Tibial artery (tissue), 4 donors: ENCODE measurements around the gene GRIK1.

Source experiments
- DNase-seq, 2 donors: peaks; one replicate each; pipeline ENCODE4 v3.0.0-alpha.2; 2019
- H3K27ac ChIP-seq, 2 donors: fragments of 200-600 bp; sonication (generic) in 1 of 2; 1 replicate in 1 of 2; 2 replicates in 1 of 2; pipeline ENCODE4 v1.5.1; 2018 to 2019; ENCODE audit warnings: mild to moderate bottlenecking in 1 of 2
- H3K27me3 ChIP-seq, 2 donors: fragments of 200-600 bp; sonication (generic) in 1 of 2; one replicate each; pipeline versions ENCODE4 v1.5.1 to v1.6.0; 2016 to 2019
- H3K36me3 ChIP-seq, 3 donors: fragments of 200-600 bp; sonication (generic) in 2 of 3; one replicate each; pipeline ENCODE4 v1.5.1; 2016 to 2019; ENCODE audit warnings: mild to moderate bottlenecking in 2 of 3
- H3K4me1 ChIP-seq, 4 donors: fragments of 200-600 bp; sonication (generic) in 2 of 4; 1 replicate in 3 of 4; 2 replicates in 1 of 4; pipeline ENCODE4 v1.5.1; 2016 to 2019
- H3K4me3 ChIP-seq, 2 donors: fragments of 200-600 bp; sonication (generic) in 1 of 2; 1 replicate in 1 of 2; 2 replicates in 1 of 2; pipeline ENCODE4 v1.5.1; 2018 to 2019; ENCODE audit warnings: mild to moderate bottlenecking in 2 of 2
- H3K9me3 ChIP-seq, 3 donors: fragments of 200-600 bp; sonication (generic) in 1 of 3; one replicate each; pipeline ENCODE4 v1.5.1; 2016 to 2019
- CTCF ChIP-seq, 2 experiments: fragments of 200-600 bp in 1 of 2; fragments of 450-650 bp in 1 of 2; IDR thresholded peaks; one replicate each; pipeline ENCODE4 v1.5.1; 2017 to 2019; ENCODE audit warnings: antibody characterized with exemption in 2 of 2, mild to moderate bottlenecking in 1 of 2, moderate library complexity in 1 of 2
- intact Hi-C: fragments of 100-400 bp; cut with DNase I; formaldehyde crosslinking; loops from one replicate; pipeline ENCODE4 v1.15.0; 2023; ENCODE audit warnings: low total_unique reads

The GRIK1 gene

GRCh38 chr21:29658177-29658933 lies 281.4 kb downstream of the GRIK1 start:
- peaks cover 0 to 5% (median 0%) of the 10 kb centered on the region in 4 donors for H3K4me1 ChIP-seq
- no peak for TF ChIP-seq CTCF (IDR thresholded peaks at IDR 0.05)
- no peak overlapping the region for H3K4me3 ChIP-seq
- H3K36me3 ChIP-seq: no peaks in the 10 kb centered on the region
- intact Hi-C loops: no loop called here
- H3K27ac ChIP-seq: no peak overlapping the region
- DNase-seq: no peak
- no peaks in the 10 kb centered on the region for H3K27me3 ChIP-seq
- H3K9me3 ChIP-seq: no peaks in the 10 kb centered on the region

- DNase-seq: no peak
- no peak overlapping the region for H3K27ac ChIP-seq
- no peaks in the 10 kb centered on the region for H3K9me3 ChIP-seq
- H3K36me3 ChIP-seq: no peaks in the 10 kb centered on the region
- no peak overlapping the region for H3K4me3 ChIP-seq
- no peaks in the 10 kb centered on the region for H3K27me3 ChIP-seq
- intact Hi-C loops: no loop called here
- peaks cover 0 to 5% (median 0%) of the 10 kb centered on the region in 4 donors for H3K4me1 ChIP-seq
- no peak for TF ChIP-seq CTCF (IDR thresholded peaks at IDR 0.05)
These were observed 282.4 kb downstream of the GRIK1 start for GRCh38 chr21:29657240-29657989.

DNA sequence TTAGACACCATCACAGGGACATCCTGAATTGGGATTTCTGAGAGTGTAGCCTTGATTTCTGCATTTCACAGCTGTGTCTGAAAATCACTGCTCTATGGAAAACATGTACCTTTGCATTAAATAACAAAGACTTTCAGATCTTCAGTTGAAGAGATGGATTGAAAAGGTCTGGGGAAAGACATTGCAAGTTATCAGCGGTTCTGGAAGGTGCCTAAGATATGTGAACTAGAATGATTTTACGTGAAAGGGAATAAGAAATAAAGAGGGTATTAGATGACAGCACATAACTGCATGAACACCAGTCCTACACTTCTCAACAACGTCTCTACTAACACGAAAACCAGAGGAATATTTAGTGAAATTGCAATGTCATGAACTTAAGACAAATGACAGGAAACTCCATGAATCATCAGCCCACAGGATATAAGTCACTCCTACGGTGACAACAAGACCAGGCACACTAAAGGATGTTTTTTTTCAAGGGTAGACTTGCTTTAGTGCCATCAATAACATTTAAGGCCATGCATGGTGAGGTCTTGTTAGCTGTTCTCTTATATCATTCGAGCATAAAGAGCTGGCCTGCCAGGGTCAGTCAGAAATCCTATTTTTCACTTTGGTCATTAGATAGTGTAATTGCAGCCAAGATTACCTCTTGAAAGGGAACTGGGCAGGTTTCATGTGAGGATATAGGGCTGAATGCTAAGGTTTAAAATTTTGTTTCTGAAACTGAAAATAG lies 283.1 kb downstream of the GRIK1 start:
- Histone ChIP-seq H3K27ac (no peak overlapping the region), H3K4me1 (peaks cover 0 to 5% (median 0%) of the 10 kb centered on the region in 4 donors), H3K36me3 (no peaks in the 10 kb centered on the region), H3K4me3 (no peak overlapping the region), H3K27me3 (no peaks in the 10 kb centered on the region), H3K9me3 (no peaks in the 10 kb centered on the region)
- DNase-seq: no peak
- intact Hi-C loops: no loop called here
- TF ChIP-seq CTCF (IDR thresholded peaks at IDR 0.05): no peak

DNA sequence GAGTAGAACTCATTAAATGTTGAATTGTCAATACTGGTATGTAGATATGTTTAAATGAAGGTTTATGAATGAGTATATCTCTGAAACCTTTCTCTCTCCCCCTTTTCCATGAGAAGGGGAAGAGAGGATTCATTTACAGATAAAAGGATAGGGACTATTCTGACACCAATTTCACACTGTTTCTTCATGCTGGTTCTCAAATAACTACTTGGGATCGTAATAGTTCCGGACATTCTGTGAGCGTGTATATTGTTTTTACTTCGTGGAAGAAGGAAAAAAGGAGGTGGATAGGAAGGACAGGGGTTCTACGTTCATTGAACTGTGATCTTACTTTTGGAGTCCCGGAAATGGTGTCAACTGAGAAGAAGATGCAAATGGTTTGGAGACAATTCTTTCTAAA lies 284.2 kb downstream of the GRIK1 start:
- Histone ChIP-seq H3K36me3 (no peaks in the 10 kb centered on the region), H3K27ac (no peak overlapping the region), H3K27me3 (no peaks in the 10 kb centered on the region), H3K4me3 (no peak overlapping the region), H3K9me3 (no peaks in the 10 kb centered on the region), H3K4me1 (peaks cover 0 to 5% (median 0%) of the 10 kb centered on the region in 4 donors)
- TF ChIP-seq CTCF (IDR thresholded peaks at IDR 0.05): no peak
- DNase-seq: no peak
- intact Hi-C loops: no loop called here

GRCh38 chr21:29654855-29655254 lies 284.9 kb downstream of the GRIK1 start:
- no peak overlapping the region for H3K4me3 ChIP-seq
- H3K9me3 ChIP-seq: no peaks in the 10 kb centered on the region
- intact Hi-C loops: no loop called here
- H3K4me1 ChIP-seq: peaks cover 0 to 5% (median 0%) of the 10 kb centered on the region in 4 donors
- no peaks in the 10 kb centered on the region for H3K36me3 ChIP-seq
- no peak overlapping the region for H3K27ac ChIP-seq
- no peaks in the 10 kb centered on the region for H3K27me3 ChIP-seq
- DNase-seq: no peak
- no peak for TF ChIP-seq CTCF (IDR thresholded peaks at IDR 0.05)
